SK-N-SH (cell line): ENCODE measurements around the gene OPCML.

Experiments used
- CTCF ChIP-seq: fragments of 200-600 bp; sonication (generic); IDR thresholded peaks from 2 replicates; pipeline ENCODE4 v1.6.1; 2017; ENCODE audit warnings: antibody characterized with exemption, mild to moderate bottlenecking, moderate library complexity
- GABPA ChIP-seq: IDR thresholded peaks from 2 replicates; pipeline ENCODE4 v1.4.0; 2012; ENCODE audit warnings: low read depth, mild to moderate bottlenecking
- MEF2A ChIP-seq: IDR thresholded peaks from 2 replicates; pipeline ENCODE4 v1.4.0; 2012; ENCODE audit warnings: low read depth, borderline replicate concordance
- POLR2AphosphoS5 ChIP-seq: IDR thresholded peaks from 2 replicates; pipeline ENCODE4 v1.6.1; 2012; ENCODE audit warnings: low read depth, low read length
- RAD21 ChIP-seq: IDR thresholded peaks from 2 replicates; pipeline ENCODE4 v1.6.1; 2012; ENCODE audit warnings: mild to moderate bottlenecking, low read length
- TF ChIP-seq, protein P1 (sequence below): IDR thresholded peaks from 2 replicates; pipeline ENCODE4 v1.4.0; 2012; ENCODE audit warnings: low read depth

DNA sequence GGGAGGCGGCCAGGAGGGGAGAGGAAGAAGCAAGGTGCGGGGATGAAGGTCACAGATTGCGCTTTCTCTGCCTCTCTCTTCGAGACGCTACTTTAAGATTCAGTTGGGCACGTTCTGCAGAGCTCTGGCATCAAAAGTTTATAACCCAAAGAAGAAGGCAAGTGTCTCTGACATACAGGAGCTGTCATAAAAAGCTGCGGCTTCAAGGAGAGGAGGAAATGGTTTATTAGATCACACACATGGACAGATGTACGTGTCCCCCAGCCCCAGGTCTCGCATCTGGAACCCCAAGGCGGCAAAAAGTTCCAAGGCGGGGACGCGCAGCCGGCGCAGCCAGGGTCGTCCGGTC, 589.0 kb downstream of the OPCML start:
- TF ChIP-seq MEF2A (no peak), RAD21 (no peak), GABPA (no peak), CTCF (no peak), POLR2AphosphoS5 (no peak)
- TF ChIP-seq, protein P1, sequence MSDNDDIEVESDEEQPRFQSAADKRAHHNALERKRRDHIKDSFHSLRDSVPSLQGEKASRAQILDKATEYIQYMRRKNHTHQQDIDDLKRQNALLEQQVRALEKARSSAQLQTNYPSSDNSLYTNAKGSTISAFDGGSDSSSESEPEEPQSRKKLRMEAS = no peak
